ENCODE measurements around the gene RIN3. TPM values are rescaled to one million over a fixed set of nuclear protein-coding genes. Genes with fewer than 3 reads are reported as not detected.
A peak's percentile ranks its signal among the peaks of the same experiment; 100 is the strongest.

The RIN3 gene
- total RNA-seq, 1 donor = 7.3 TPM

GRCh38 chr14:92716131-92716530 lies 202.6 kb downstream of the RIN3 start:
- DNase-seq (ENCODE audit: low read depth) = no peak
- no peak overlapping the region for H3K4me3 ChIP-seq (ENCODE audit: low read depth, low read length)
- TF ChIP-seq CTCF (IDR thresholded peaks at IDR 0.05; ENCODE audit: insufficient read depth, low read depth, low read length) = no peak

- TF ChIP-seq CTCF (IDR thresholded peaks at IDR 0.05; ENCODE audit: insufficient read depth, low read depth, low read length) = no peak
- DNase-seq (ENCODE audit: low read depth) = peak; percentile 54
- H3K4me3 ChIP-seq (ENCODE audit: low read depth, low read length) = no peak overlapping the region
These were observed 204.0 kb downstream of the RIN3 start for GRCh38 chr14:92717571-92718042.

- no peak for TF ChIP-seq CTCF (IDR thresholded peaks at IDR 0.05; ENCODE audit: insufficient read depth, low read depth, low read length)
- DNase-seq (ENCODE audit: low read depth) = no peak
- H3K4me3 ChIP-seq (ENCODE audit: low read depth, low read length) = no peak overlapping the region
These were observed 205.1 kb downstream of the RIN3 start for GRCh38 chr14:92718664-92719063.

- no peak overlapping the region for H3K4me3 ChIP-seq (ENCODE audit: low read depth, low read length)
- no peak for TF ChIP-seq CTCF (IDR thresholded peaks at IDR 0.05; ENCODE audit: insufficient read depth, low read depth, low read length)
- DNase-seq (ENCODE audit: low read depth) = peak; percentile 54
These were observed 205.8 kb downstream of the RIN3 start for GRCh38 chr14:92719421-92719820.

- no peak overlapping the region for H3K4me3 ChIP-seq (ENCODE audit: low read depth, low read length)
- peak; percentile 87 for DNase-seq (ENCODE audit: low read depth)
- no peak for TF ChIP-seq CTCF (IDR thresholded peaks at IDR 0.05; ENCODE audit: insufficient read depth, low read depth, low read length)
These were observed 206.3 kb downstream of the RIN3 start for GRCh38 chr14:92719890-92720323.

- H3K4me3 ChIP-seq (ENCODE audit: low read depth, low read length) = no peak overlapping the region
- TF ChIP-seq CTCF (IDR thresholded peaks at IDR 0.05; ENCODE audit: insufficient read depth, low read depth, low read length) = no peak
- peak; percentile 94 for DNase-seq (ENCODE audit: low read depth)
These were observed 211.1 kb downstream of the RIN3 start for GRCh38 chr14:92724516-92725340.

Data from fibroblast of villous mesenchyme (primary cell).